ENCODE data around the gene C1orf141. TPM values are rescaled to one million over a fixed set of nuclear protein-coding genes. Genes with fewer than 3 reads are reported as not detected.

Gene C1orf141
- total RNA-seq, 2 experiments from 2014 or later = not detected

DNA sequence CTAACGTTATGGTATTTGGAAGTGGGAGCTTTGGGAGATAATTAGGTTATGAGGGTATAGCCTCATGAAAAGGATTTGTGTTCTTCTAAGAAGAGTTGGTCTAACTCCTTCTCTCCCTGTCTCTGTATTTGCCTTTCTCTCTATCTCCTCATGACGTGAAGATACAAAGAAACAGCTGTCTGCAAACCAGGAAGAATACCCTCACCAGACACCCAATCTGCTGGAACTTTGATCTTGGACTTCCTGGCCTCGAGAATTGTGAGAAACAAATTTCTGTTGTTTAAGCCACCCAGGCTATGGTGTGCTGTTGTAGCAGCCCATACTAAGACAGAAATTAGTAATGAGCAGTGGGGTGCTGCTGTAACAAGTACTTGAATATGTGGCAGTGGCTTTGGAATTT lies 16.1 kb downstream of the C1orf141 start:
- CTCF ChIA-PET = no interaction called here
- POLR2A ChIA-PET = no interaction called here
- TF ChIP-seq, protein P1, sequence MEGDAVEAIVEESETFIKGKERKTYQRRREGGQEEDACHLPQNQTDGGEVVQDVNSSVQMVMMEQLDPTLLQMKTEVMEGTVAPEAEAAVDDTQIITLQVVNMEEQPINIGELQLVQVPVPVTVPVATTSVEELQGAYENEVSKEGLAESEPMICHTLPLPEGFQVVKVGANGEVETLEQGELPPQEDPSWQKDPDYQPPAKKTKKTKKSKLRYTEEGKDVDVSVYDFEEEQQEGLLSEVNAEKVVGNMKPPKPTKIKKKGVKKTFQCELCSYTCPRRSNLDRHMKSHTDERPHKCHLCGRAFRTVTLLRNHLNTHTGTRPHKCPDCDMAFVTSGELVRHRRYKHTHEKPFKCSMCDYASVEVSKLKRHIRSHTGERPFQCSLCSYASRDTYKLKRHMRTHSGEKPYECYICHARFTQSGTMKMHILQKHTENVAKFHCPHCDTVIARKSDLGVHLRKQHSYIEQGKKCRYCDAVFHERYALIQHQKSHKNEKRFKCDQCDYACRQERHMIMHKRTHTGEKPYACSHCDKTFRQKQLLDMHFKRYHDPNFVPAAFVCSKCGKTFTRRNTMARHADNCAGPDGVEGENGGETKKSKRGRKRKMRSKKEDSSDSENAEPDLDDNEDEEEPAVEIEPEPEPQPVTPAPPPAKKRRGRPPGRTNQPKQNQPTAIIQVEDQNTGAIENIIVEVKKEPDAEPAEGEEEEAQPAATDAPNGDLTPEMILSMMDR (IDR thresholded peaks at IDR 0.05) = no peak
- Mint-ChIP-seq H3K27me3 (no peaks in the 10 kb centered on the region), H3K4me1 (ENCODE audit: low read depth) (peaks cover 7% of the 10 kb centered on the region), H3K27ac (no peak overlapping the region), H3K36me3 (ENCODE audit: low read depth) (no peaks in the 10 kb centered on the region), H3K4me3 (no peak overlapping the region), H3K9me3 (no peaks in the 10 kb centered on the region)
- ATAC-seq (no peak), DNase-seq (no peak)
- intact Hi-C loops (cut with micrococcal nuclease) = no loop called here

DNA sequence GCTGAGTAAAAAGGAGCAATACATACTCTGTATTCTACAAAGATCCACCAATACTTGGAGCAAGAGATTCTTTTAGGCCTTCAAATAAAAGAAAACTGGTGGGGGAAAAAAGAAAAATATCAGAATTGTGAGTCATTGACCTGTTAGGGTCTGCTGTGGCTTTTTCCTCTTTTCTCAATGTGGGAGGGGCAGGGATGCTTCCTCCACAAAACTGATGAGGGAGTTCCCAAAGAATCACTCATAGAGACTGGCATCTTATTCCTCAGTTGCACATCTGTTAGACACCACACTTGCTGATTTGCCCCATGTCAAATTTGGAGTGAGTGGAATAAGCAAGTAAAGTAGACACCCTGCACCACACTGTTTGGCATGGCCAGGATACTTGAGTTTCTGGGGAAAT lies 16.6 kb downstream of the C1orf141 start:
- CTCF ChIA-PET = no interaction called here
- POLR2A ChIA-PET = no interaction called here

DNA sequence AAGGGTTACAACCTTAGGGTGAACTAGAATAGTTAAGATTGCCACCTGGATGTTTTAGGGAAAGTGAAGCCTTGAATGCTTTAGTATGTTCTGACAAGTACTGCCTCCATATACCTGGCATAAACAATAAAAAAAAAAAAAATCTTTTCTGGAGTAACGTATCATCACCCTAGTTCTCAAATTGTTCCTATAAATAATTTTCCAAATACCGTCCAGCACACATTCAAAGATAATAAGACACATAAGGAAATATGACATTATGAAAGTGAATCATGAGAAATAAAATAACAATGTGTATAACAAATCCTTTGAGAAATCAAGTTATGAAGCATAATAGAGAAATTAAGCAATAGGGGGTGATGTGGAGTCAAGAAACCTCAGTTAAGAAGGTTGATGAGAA lies 20.6 kb downstream of the C1orf141 start:
- no peaks in the 10 kb centered on the region for H3K9me3 Mint-ChIP-seq
- intact Hi-C loops (cut with micrococcal nuclease) = no loop called here
- no peak overlapping the region for H3K4me3 Mint-ChIP-seq
- H3K36me3 Mint-ChIP-seq (ENCODE audit: low read depth) = no peaks in the 10 kb centered on the region
- DNase-seq (no peak), ATAC-seq (no peak)
- H3K27ac Mint-ChIP-seq = no peak overlapping the region
- H3K27me3 Mint-ChIP-seq = no peaks in the 10 kb centered on the region
- TF ChIP-seq, protein P1 (IDR thresholded peaks at IDR 0.05) = no peak
- H3K4me1 Mint-ChIP-seq (ENCODE audit: low read depth) = peaks cover 7% of the 10 kb centered on the region
- ChIA-PET CTCF (interaction anchor here (1.0 kb wide), 1 partner anchor 242 kb away, joined by 3 read pairs; no protein-coding TSS in a partner anchor), POLR2A (no interaction called here)

More for the DNA sequence above, 16.6 kb downstream of the C1orf141 start:
- ATAC-seq (no peak), DNase-seq (no peak)
- H3K27me3 Mint-ChIP-seq = no peaks in the 10 kb centered on the region
- intact Hi-C loops (cut with micrococcal nuclease) = no loop called here
- H3K27ac Mint-ChIP-seq = no peak overlapping the region
- H3K4me3 Mint-ChIP-seq = no peak overlapping the region
- no peaks in the 10 kb centered on the region for H3K36me3 Mint-ChIP-seq (ENCODE audit: low read depth)
- H3K9me3 Mint-ChIP-seq = no peaks in the 10 kb centered on the region
- peaks cover 7% of the 10 kb centered on the region for H3K4me1 Mint-ChIP-seq (ENCODE audit: low read depth)
- TF ChIP-seq, protein P1 (IDR thresholded peaks at IDR 0.05) = no peak

DNA sequence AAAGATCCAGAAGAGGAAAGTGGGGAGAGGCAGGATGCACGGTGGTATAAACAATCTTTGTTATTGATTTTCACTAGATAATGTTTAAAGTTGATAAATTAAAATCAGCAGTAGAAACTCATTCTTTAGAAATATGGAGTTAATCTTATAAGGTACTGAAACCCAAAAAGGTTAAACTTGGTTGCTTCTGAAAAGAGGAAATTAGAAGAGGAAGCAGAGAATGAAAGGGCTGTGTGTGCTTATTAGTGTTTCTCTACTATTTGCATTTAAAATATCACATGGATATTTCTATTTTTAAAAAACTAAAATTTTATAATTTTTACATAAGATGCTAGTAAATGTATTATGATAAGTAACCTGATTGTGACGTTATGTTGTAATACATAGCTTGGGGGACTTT lies 24.4 kb downstream of the C1orf141 start:
- no peaks in the 10 kb centered on the region for H3K36me3 Mint-ChIP-seq (ENCODE audit: low read depth)
- H3K4me1 Mint-ChIP-seq (ENCODE audit: low read depth) = no peaks in the 10 kb centered on the region
- CTCF ChIA-PET = no interaction called here
- peaks cover 1% of the 10 kb centered on the region for H3K27me3 Mint-ChIP-seq
- H3K27ac Mint-ChIP-seq = no peak overlapping the region
- intact Hi-C loops (cut with micrococcal nuclease) = no loop called here
- POLR2A ChIA-PET = interaction anchor here (0.6 kb wide), 1 partner anchor 108 kb away, joined by 3 read pairs; no protein-coding TSS in a partner anchor
- no peaks in the 10 kb centered on the region for H3K9me3 Mint-ChIP-seq
- TF ChIP-seq, protein P1 (IDR thresholded peaks at IDR 0.05) = no peak
- no peak for ATAC-seq
- H3K4me3 Mint-ChIP-seq = no peak overlapping the region
- no peak for DNase-seq

DNA sequence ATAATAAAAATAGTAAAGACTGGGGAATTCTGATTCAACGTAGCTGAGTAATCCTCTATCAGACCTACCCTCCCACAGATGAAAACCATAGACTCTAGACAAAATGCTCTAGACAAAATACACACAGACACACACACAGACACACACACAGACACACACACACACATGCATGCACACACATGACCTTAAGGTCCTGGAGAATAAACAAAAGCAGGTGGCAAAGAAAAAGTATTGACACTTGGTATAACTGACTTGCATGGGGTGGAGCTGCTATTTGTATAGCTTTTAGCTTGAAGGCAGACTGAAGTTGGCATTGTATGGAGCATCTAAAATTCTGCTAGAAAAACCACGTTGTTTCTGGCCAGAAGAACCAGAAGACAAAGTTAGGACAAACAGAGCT lies 29.3 kb downstream of the C1orf141 start:
- CTCF ChIA-PET = interaction anchor here (1.3 to 1.6 kb wide), 2 partner anchors 109 to 398 kb away, joined by 3 to 6 read pairs; no protein-coding TSS in a partner anchor
- POLR2A ChIA-PET = no interaction called here

More for the DNA sequence above, 29.3 kb downstream of the C1orf141 start:
- DNase-seq (no peak), ATAC-seq (no peak)
- Mint-ChIP-seq H3K36me3 (ENCODE audit: low read depth) (no peaks in the 10 kb centered on the region), H3K4me1 (ENCODE audit: low read depth) (no peaks in the 10 kb centered on the region), H3K27ac (no peak overlapping the region), H3K27me3 (peaks cover 1% of the 10 kb centered on the region), H3K9me3 (no peaks in the 10 kb centered on the region), H3K4me3 (no peak overlapping the region)
- TF ChIP-seq, protein P1 (IDR thresholded peaks at IDR 0.05) = no peak
- intact Hi-C loops (cut with micrococcal nuclease) = no loop called here
